ENCODE data around the gene ZNF512. TPM values are rescaled to one million over a fixed set of nuclear protein-coding genes. Genes with fewer than 3 reads are reported as not detected.

The ZNF512 gene
- total RNA-seq, 2 donors from 2014 or later = 16.8 to 62.5 TPM

GRCh38 chr2:27572439-27572838, 10.4 kb upstream of the ZNF512 start:
- no peak for TF ChIP-seq CTCF (IDR thresholded peaks at IDR 0.05)
- H3K9me3 ChIP-seq = peaks cover 9% of the 10 kb centered on the region
- no peak overlapping the region for H3K4me3 ChIP-seq
- ATAC-seq (ENCODE audit: insufficient number of reproducible peaks, low FRiP score, low read depth) (no peak), DNase-seq (ENCODE audit: low spot score) (no peak)
- no peaks in the 10 kb centered on the region for H3K27me3 ChIP-seq (replicated peaks; ENCODE audit: insufficient read depth)
- H3K36me3 ChIP-seq = no peaks in the 10 kb centered on the region
- no peaks in the 10 kb centered on the region for H3K4me1 ChIP-seq (ENCODE audit: control insufficient read depth in 1 of 2, low read depth in 2 of 2)
- H3K27ac ChIP-seq = no peak overlapping the region

- Histone ChIP-seq H3K4me1 (ENCODE audit: control insufficient read depth in 1 of 2, low read depth in 2 of 2) (no peaks in the 10 kb centered on the region), H3K36me3 (no peaks in the 10 kb centered on the region), H3K27me3 (replicated peaks; ENCODE audit: insufficient read depth) (no peaks in the 10 kb centered on the region), H3K4me3 (no peak overlapping the region), H3K9me3 (peaks cover 9% of the 10 kb centered on the region), H3K27ac (no peak overlapping the region)
- TF ChIP-seq CTCF (IDR thresholded peaks at IDR 0.05) = no peak
- ATAC-seq (ENCODE audit: insufficient number of reproducible peaks, low FRiP score, low read depth) (no peak), DNase-seq (ENCODE audit: low spot score) (no peak)
Measured at GRCh38 chr2:27572998-27573429, 9.8 kb upstream of the ZNF512 start.

DNA sequence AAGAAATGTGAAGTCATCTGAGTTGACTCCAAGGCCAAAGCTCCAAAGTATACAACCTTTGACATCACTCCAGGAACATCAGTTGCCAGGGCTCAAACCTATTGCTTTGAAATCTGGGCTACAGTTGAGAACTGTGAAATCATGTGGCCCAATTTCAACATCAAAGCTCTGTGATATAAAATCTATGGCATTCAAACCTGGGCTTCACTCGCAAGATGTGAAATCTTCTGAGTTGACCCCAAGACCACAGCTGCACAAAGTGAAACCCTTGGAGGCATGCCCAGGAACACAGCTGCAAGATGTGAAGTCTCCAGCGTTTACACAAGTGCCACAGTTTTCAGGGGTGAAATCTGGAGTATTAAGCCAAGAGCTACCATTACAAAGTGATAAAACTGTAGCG, 9.4 kb upstream of the ZNF512 start:
- Histone ChIP-seq H3K9me3 (peaks cover 9% of the 10 kb centered on the region), H3K4me1 (ENCODE audit: control insufficient read depth in 1 of 2, low read depth in 2 of 2) (no peaks in the 10 kb centered on the region), H3K27me3 (replicated peaks; ENCODE audit: insufficient read depth) (no peaks in the 10 kb centered on the region), H3K4me3 (no peak overlapping the region), H3K36me3 (no peaks in the 10 kb centered on the region), H3K27ac (no peak overlapping the region)
- DNase-seq (ENCODE audit: low spot score) = no peak
- ATAC-seq (ENCODE audit: insufficient number of reproducible peaks, low FRiP score, low read depth) = no peak
- TF ChIP-seq CTCF (IDR thresholded peaks at IDR 0.05) = no peak

GRCh38 chr2:27581417-27582128, 1.3 kb upstream of the ZNF512 start:
- no peak overlapping the region for H3K27ac ChIP-seq
- ATAC-seq (ENCODE audit: insufficient number of reproducible peaks, low FRiP score, low read depth) = no peak

More at GRCh38 chr2:27581417-27582128, 1.3 kb upstream of the ZNF512 start:
- H3K4me1 ChIP-seq (ENCODE audit: control insufficient read depth in 1 of 2, low read depth in 2 of 2) = peaks cover 18 to 27% of the 10 kb centered on the region in 2 donors
- no peaks in the 10 kb centered on the region for H3K36me3 ChIP-seq
- DNase-seq (ENCODE audit: low spot score) = no peak
- no peak for TF ChIP-seq CTCF (IDR thresholded peaks at IDR 0.05)
- peaks cover 7% of the 10 kb centered on the region for H3K9me3 ChIP-seq
- H3K27me3 ChIP-seq (replicated peaks; ENCODE audit: insufficient read depth) = no peaks in the 10 kb centered on the region
- no peak overlapping the region for H3K4me3 ChIP-seq
